Activated CD8-positive, alpha-beta T cell treated with anti-CD3 and anti-CD28 coated beads for 36 hours (primary cell): ENCODE results near the gene CENPT. TPM values are rescaled to one million over a fixed set of nuclear protein-coding genes. Genes with fewer than 3 reads are reported as not detected.
A peak's percentile ranks its signal among the peaks of the same experiment; 100 is the strongest.

Experiments used
- ATAC-seq: fragments of 200-7000 bp; cut with Tn5 transposase; one replicate; pipeline ENCODE4 v1.10.0; 2021; ENCODE audit warnings: mild to moderate bottlenecking, moderate library complexity
- CTCF ChIA-PET: fragments of 350-600 bp; sonication (Branson Sonifier 250); formaldehyde crosslinking; loops from one replicate; lab custom pipeline; 2021; ENCODE audit warnings: antibody characterized with exemption; lab: Charles Lee
- POLR2A ChIA-PET: fragments of 350-600 bp; sonication (Branson Sonifier 250); formaldehyde crosslinking; loops from one replicate; lab custom pipeline; 2021; ENCODE audit warnings: antibody characterized with exemption; lab: Charles Lee
- DNase-seq: peaks from one replicate; pipeline ENCODE4 v3.0.0-alpha.2; 2020
- H3K27ac Mint-ChIP-seq: one replicate; pipeline ENCODE4 v1.8.0; 2021; ENCODE audit warnings: mild to moderate bottlenecking, mixed read lengths
- H3K27me3 Mint-ChIP-seq: one replicate; pipeline ENCODE4 v1.8.0; 2021; ENCODE audit warnings: mixed read lengths
- H3K36me3 Mint-ChIP-seq: one replicate; pipeline ENCODE4 v1.8.0; 2021; ENCODE audit warnings: low read depth, mixed read lengths
- H3K4me1 Mint-ChIP-seq: one replicate; pipeline ENCODE4 v1.8.0; 2021; ENCODE audit warnings: low read depth, mixed read lengths
- H3K4me3 Mint-ChIP-seq: one replicate; pipeline ENCODE4 v1.8.0; 2021; ENCODE audit warnings: mild to moderate bottlenecking, moderate library complexity, mixed read lengths
- H3K9me3 Mint-ChIP-seq: one replicate; pipeline ENCODE4 v1.8.0; 2021; ENCODE audit warnings: mixed read lengths
- CTCF ChIP-seq: fragments of 200-600 bp; IDR thresholded peaks from one replicate; pipeline ENCODE4 v1.8.0; 2022; ENCODE audit warnings: antibody characterized with exemption, mild to moderate bottlenecking
- intact Hi-C: fragments of 100-400 bp; cut with micrococcal nuclease; formaldehyde crosslinking; loops from one replicate; pipeline ENCODE4 v1.10.0; 2022
- total RNA-seq, 2 experiments: library from RNA; stranded (reverse); gene quantifications; one replicate each; pipeline ENCODE4 v1.2.3, GENCODE V29; 2021

CENPT gene
- total RNA-seq, 2 experiments from 2014 or later: 40.4 to 42.2 TPM

- ATAC-seq: no peak
- ChIA-PET CTCF (interaction anchor here (0.8 to 5.8 kb wide), 5 partner anchors 15 to 378 kb away, joined by 3 to 37 read pairs (median 3); partner anchors contain the start of gene NRN1L), POLR2A (interaction anchor here (1.0 to 1.3 kb wide), 2 partner anchors 17 to 240 kb away, joined by 3 to 4 read pairs; no protein-coding TSS in a partner anchor)
- intact Hi-C loops: no loop called here
- Mint-ChIP-seq H3K9me3 (no peaks in the 10 kb centered on the region), H3K36me3 (peaks cover 62% of the 10 kb centered on the region), H3K4me3 (no peak overlapping the region), H3K27me3 (no peaks in the 10 kb centered on the region), H3K27ac (peak overlapping the region; percentile 78), H3K4me1 (peaks cover 55% of the 10 kb centered on the region)
- DNase-seq: peak; percentile 41
- no peak for TF ChIP-seq CTCF
Measured at GRCh38 chr16:67801883-67802282, 45.6 kb downstream of the CENPT start.

- ATAC-seq: no peak
- DNase-seq: no peak
- Mint-ChIP-seq H3K27ac (peak overlapping the region; percentile 78), H3K27me3 (no peaks in the 10 kb centered on the region), H3K36me3 (peaks cover 67% of the 10 kb centered on the region), H3K4me1 (peaks cover 55% of the 10 kb centered on the region), H3K9me3 (no peaks in the 10 kb centered on the region), H3K4me3 (no peak overlapping the region)
- ChIA-PET POLR2A (interaction anchor here (0.6 to 1.4 kb wide), 4 partner anchors 17 to 124 kb away, joined by 3 to 4 read pairs (median 3); no protein-coding TSS in a partner anchor), CTCF (interaction anchor here (1.6 to 5.8 kb wide), 3 partner anchors 15 to 83 kb away, joined by 3 to 37 read pairs (median 3); no protein-coding TSS in a partner anchor)
- intact Hi-C loops: no loop called here
- no peak for TF ChIP-seq CTCF
Measured at GRCh38 chr16:67801241-67801640, 46.3 kb downstream of the CENPT start.

GRCh38 chr16:67800338-67800926 lies 47.1 kb downstream of the CENPT start:
- no peak for DNase-seq
- H3K27ac Mint-ChIP-seq: peak overlapping the region; percentile 29
- no peak for TF ChIP-seq CTCF
- ATAC-seq: no peak
- peaks cover 65% of the 10 kb centered on the region for H3K36me3 Mint-ChIP-seq
- ChIA-PET CTCF (interaction anchor here (1.6 to 5.8 kb wide), 2 partner anchors 16 to 71 kb away, joined by 3 to 37 read pairs; no protein-coding TSS in a partner anchor), POLR2A (interaction anchor here (0.6 to 1.4 kb wide), 3 partner anchors 18 to 124 kb away, joined by 3 to 4 read pairs (median 3); no protein-coding TSS in a partner anchor)
- no peaks in the 10 kb centered on the region for H3K9me3 Mint-ChIP-seq
- peaks cover 53% of the 10 kb centered on the region for H3K4me1 Mint-ChIP-seq
- H3K27me3 Mint-ChIP-seq: no peaks in the 10 kb centered on the region
- H3K4me3 Mint-ChIP-seq: no peak overlapping the region
- intact Hi-C loops: no loop called here

DNA sequence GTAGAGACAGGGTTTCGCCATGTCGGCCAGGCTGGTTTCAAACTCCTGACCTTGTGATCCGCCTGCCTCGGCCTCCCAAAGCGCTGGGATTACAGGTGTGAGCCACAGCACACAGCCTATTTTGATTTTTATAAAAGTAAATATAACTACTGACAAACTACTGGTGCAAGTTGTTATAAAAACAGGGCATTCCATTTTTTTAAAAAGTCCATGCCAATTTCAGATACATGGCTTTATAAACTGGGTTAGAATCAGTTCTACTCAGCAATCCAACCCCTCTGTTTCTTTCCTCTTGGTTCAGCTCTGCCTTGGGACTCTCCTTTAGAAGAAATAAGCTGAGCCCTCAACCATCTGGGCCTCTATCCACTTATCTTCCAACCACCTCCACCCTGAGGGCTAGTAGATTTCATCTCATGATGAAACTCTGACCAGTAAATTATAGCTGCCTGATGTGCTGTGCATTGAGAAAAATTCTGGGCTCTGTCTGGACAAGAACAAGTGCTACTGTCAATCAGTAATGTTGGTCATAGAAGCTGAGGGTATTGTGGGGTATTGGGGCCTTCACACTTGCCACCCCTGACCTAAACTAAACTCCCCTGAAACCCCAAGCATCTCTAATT lies 51.3 kb downstream of the CENPT start:
- CTCF ChIA-PET: interaction anchor here (0.7 to 3.7 kb wide), 3 partner anchors 20 to 275 kb away, joined by 3 to 17 read pairs (median 3); no protein-coding TSS in a partner anchor
- H3K4me3 Mint-ChIP-seq: no peak overlapping the region
- TF ChIP-seq CTCF: no peak
- no peaks in the 10 kb centered on the region for H3K27me3 Mint-ChIP-seq
- POLR2A ChIA-PET: no interaction called here
- H3K36me3 Mint-ChIP-seq: peaks cover 30% of the 10 kb centered on the region
- no peaks in the 10 kb centered on the region for H3K9me3 Mint-ChIP-seq
- DNase-seq (no peak), ATAC-seq (no peak)
- intact Hi-C loops: no loop called here
- H3K4me1 Mint-ChIP-seq: peaks cover 20% of the 10 kb centered on the region
- H3K27ac Mint-ChIP-seq: no peak overlapping the region

DNA sequence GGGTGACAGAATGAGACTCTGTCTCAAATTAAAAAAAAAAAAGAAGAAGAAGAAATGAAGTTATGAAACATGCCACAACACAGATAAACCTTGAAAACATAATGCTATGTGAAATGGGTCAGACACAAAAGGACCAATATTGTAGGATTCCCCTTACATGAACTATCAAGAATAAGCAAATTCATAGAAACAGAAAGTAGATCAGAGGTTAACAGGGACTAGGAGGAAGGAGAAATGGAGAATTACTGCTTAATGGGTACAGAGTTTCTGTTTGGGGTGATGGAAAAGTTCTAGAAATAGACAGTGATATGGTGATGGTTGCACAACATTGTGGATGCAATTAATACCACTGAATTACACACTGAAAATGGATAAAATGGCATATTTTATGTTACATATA lies 57.4 kb downstream of the CENPT start:
- Mint-ChIP-seq H3K27me3 (no peaks in the 10 kb centered on the region), H3K4me1 (peaks cover 15% of the 10 kb centered on the region), H3K27ac (peak overlapping the region; percentile 58), H3K36me3 (peaks cover 3% of the 10 kb centered on the region), H3K4me3 (no peak overlapping the region), H3K9me3 (no peaks in the 10 kb centered on the region)
- no peak for TF ChIP-seq CTCF
- POLR2A ChIA-PET: no interaction called here
- CTCF ChIA-PET: interaction anchor here (1.3 kb wide), 1 partner anchor 26 kb away, joined by 4 read pairs; no protein-coding TSS in a partner anchor
- intact Hi-C loops: no loop called here
- DNase-seq (no peak), ATAC-seq (no peak)
